K562 (cell line): Measurements from ENCODE around the gene DDX51. TPM values are rescaled to one million over a fixed set of nuclear protein-coding genes. Genes with fewer than 3 reads are reported as not detected.

ENCODE experiments used
- CTCF ChIP-seq, 3 experiments: IDR thresholded peaks in 2 of 3; conservative IDR thresholded peaks in 1 of 3; 2 replicates each; pipeline ENCODE4 v1.5.1; 2011 to 2012; ENCODE audit warnings: low read length in 3 of 3, mild to moderate bottlenecking in 3 of 3, control low read depth in 2 of 3, improper control_type of control experiment in 1 of 3, inconsistent platforms in 1 of 3, low read depth in 1 of 3, mixed read lengths in 1 of 3, moderate library complexity in 1 of 3; ENCODE audit not compliant: insufficient read depth in 2 of 3
- JUNB ChIP-seq: fragments of 450-650 bp; formaldehyde crosslinking; conservative IDR thresholded peaks from 2 replicates; pipeline ENCODE4 v1.4.0; 2020; ENCODE audit warnings: mild to moderate bottlenecking
- MTA2 ChIP-seq: fragments of 450-650 bp; IDR thresholded peaks from 2 replicates; pipeline ENCODE4 v1.6.1; 2016; ENCODE audit warnings: low read depth
- POLR2G ChIP-seq: fragments of 200-400 bp; formaldehyde crosslinking; IDR thresholded peaks from 2 replicates; pipeline ENCODE4 v1.6.1; 2017; ENCODE audit warnings: low read depth, mild to moderate bottlenecking, antibody characterized with exemption, low read length, moderate library complexity
- RAD21 ChIP-seq, 2 experiments: fragments of 250-450 bp in 1 of 2; fragments of 450-650 bp in 1 of 2; sonication (Bioruptor Pico) in 1 of 2; formaldehyde crosslinking in 1 of 2; IDR thresholded peaks in 1 of 2; conservative IDR thresholded peaks in 1 of 2; 2 replicates each; pipeline versions ENCODE4 v1.4.0 to v1.8.0; 2020 to 2022; ENCODE audit warnings: mild to moderate bottlenecking in 2 of 2, moderate library complexity in 1 of 2
- ZKSCAN8 ChIP-seq: fragments of 200-800 bp; sonication (Bioruptor generic); IDR thresholded peaks from 2 replicates; pipeline ENCODE4 v1.6.1; 2016; ENCODE audit warnings: missing genetic modification characterization, missing compliant biosample characterization
- polyA plus RNA-seq, 8 experiments: library from polyadenylated mRNA; depleted of rRNA in 4 of 8; stranded (reverse) in 5 of 8; unstranded in 3 of 8; fragments of >200 nt; fragmentation: Nextera tagmentation in 2 of 8; fragmentation: Illumina TruSeq in 1 of 8; extraction: Ambion mirVana in 2 of 8; extraction: Trizol in 1 of 8; gene quantifications; 2 replicates each; pipeline versions ENCODE4 v1.2.1 to v1.2.3, GENCODE V29; 2011 to 2014; ENCODE audit warnings: inconsistent platforms in 1 of 8, missing spikeins in 1 of 8
- total RNA-seq, 7 experiments: library from RNA; depleted of rRNA in 6 of 7; stranded (reverse); fragments of >200 nt in 6 of 7; fragmentation: Illumina TruSeq in 2 of 7; extraction: Trizol in 2 of 7; gene quantifications; 2 replicates each; pipeline versions ENCODE4 v1.2.1 to v1.2.3, GENCODE V29; 2011 to 2021; ENCODE audit warnings: low replicate concordance in 1 of 7

The DDX51 gene
- total and polyA plus RNA-seq, 9 of the 15 experiments (the other 6 are each of a cell fraction or from before 2014, with no cell fraction given): 1.1 to 35.9 (median 12.4) TPM

- peak; percentile 31 to 43 (median 32); a peak in 4 of 6 replicates for TF ChIP-seq CTCF (IDR thresholded peaks at IDR 0.05 in 2 of 3, conservative IDR thresholded peaks at IDR 0.05 in 1 of 3; ENCODE audit: insufficient read depth in 2 of 3, low read depth in 1 of 3, low read length in 3 of 3)
- peak in 1 of 2 experiments; percentile 16; a peak in 1 of 4 replicates for TF ChIP-seq RAD21 (CRISPR knock-in tag; conservative IDR thresholded peaks at IDR 0.05 in 1 of 2, IDR thresholded peaks at IDR 0.05 in 1 of 2)
- no peak for TF ChIP-seq MTA2
- no peak for TF ChIP-seq ZKSCAN8
- no peak for TF ChIP-seq JUNB (CRISPR knock-in tag)
- TF ChIP-seq POLR2G: 0 out of 2 replicates have a peak, but pooled peaks have one; percentile 38
These were observed 10.0 kb downstream of the DDX51 start (continued) for GRCh38 chr12:132133952-132134652.
